NT2/D1 (cell line): Measurements from ENCODE around the gene ABLIM2.

Source experiments
- DNase-seq: peaks from one replicate; pipeline ENCODE4 v3.0.0-alpha.2; 2011; ENCODE audit warnings: low read depth, low spot score
- H3K27me3 ChIP-seq: 2 replicates; pipeline ENCODE4 v1.6.0; 2011; ENCODE audit warnings: mild to moderate bottlenecking; ENCODE audit not compliant: insufficient read length, insufficient read depth
- H3K36me3 ChIP-seq: 2 replicates; pipeline ENCODE4 v1.6.1; 2011; ENCODE audit warnings: mild to moderate bottlenecking, low read length, mixed read lengths; ENCODE audit not compliant: insufficient read depth, insufficient read length
- H3K4me1 ChIP-seq: 2 replicates; pipeline ENCODE4 v1.5.1; 2011; ENCODE audit not compliant: insufficient read depth, insufficient read length
- H3K4me3 ChIP-seq: 2 replicates; pipeline ENCODE4 v1.5.1; 2011; ENCODE audit warnings: low read depth; ENCODE audit not compliant: insufficient read length
- H3K9ac ChIP-seq: 2 replicates; pipeline ENCODE4 v1.6.0; 2011; ENCODE audit warnings: low read depth; ENCODE audit not compliant: insufficient read length
- H3K9me3 ChIP-seq: 2 replicates; pipeline ENCODE4 v1.5.1; 2011; ENCODE audit warnings: mild to moderate bottlenecking, low read length; ENCODE audit not compliant: insufficient read depth
- SUZ12 ChIP-seq: IDR thresholded peaks from 2 replicates; pipeline ENCODE4 v1.6.1; 2011; ENCODE audit not compliant: insufficient read length, insufficient read depth; ENCODE audit errors: extremely low read depth
- YY1 ChIP-seq: IDR thresholded peaks from 2 replicates; pipeline ENCODE4 v1.6.1; 2011; ENCODE audit not compliant: insufficient read length, insufficient read depth
- ZNF274 ChIP-seq: IDR thresholded peaks from 2 replicates; pipeline ENCODE4 v1.6.1; 2011; ENCODE audit warnings: mild to moderate bottlenecking, low read depth, low read length

Gene ABLIM2

GRCh38 chr4:8002525-8003309 lies 155.9 kb downstream of the ABLIM2 start:
- Histone ChIP-seq H3K9me3 (no peaks in the 10 kb centered on the region), H3K4me3 (no peak overlapping the region), H3K9ac (no peak overlapping the region), H3K27me3 (no peaks in the 10 kb centered on the region), H3K36me3 (no peaks in the 10 kb centered on the region), H3K4me1 (peaks cover 31% of the 10 kb centered on the region)
- DNase-seq = no peak
- no peak for TF ChIP-seq ZNF274
- no peak for TF ChIP-seq YY1
- no peak for TF ChIP-seq SUZ12

- Histone ChIP-seq H3K9ac (no peak overlapping the region), H3K4me1 (peaks cover 28% of the 10 kb centered on the region), H3K36me3 (no peaks in the 10 kb centered on the region), H3K9me3 (no peaks in the 10 kb centered on the region), H3K27me3 (no peaks in the 10 kb centered on the region), H3K4me3 (no peak overlapping the region)
- no peak for DNase-seq
- no peak for TF ChIP-seq ZNF274
- TF ChIP-seq SUZ12 = no peak
- no peak for TF ChIP-seq YY1
These were observed 156.9 kb downstream of the ABLIM2 start for GRCh38 chr4:8001564-8002355.

GRCh38 chr4:8000721-8001491 lies 157.7 kb downstream of the ABLIM2 start:
- no peaks in the 10 kb centered on the region for H3K36me3 ChIP-seq
- H3K9me3 ChIP-seq = no peaks in the 10 kb centered on the region
- H3K4me1 ChIP-seq = peaks cover 30% of the 10 kb centered on the region
- H3K4me3 ChIP-seq = no peak overlapping the region
- H3K27me3 ChIP-seq = no peaks in the 10 kb centered on the region
- DNase-seq = no peak
- H3K9ac ChIP-seq = no peak overlapping the region
- TF ChIP-seq YY1 (no peak), ZNF274 (no peak), SUZ12 (no peak)

- Histone ChIP-seq H3K4me3 (no peak overlapping the region), H3K9ac (no peak overlapping the region), H3K36me3 (no peaks in the 10 kb centered on the region), H3K4me1 (peaks cover 27% of the 10 kb centered on the region), H3K27me3 (no peaks in the 10 kb centered on the region), H3K9me3 (no peaks in the 10 kb centered on the region)
- TF ChIP-seq SUZ12 = no peak
- no peak for TF ChIP-seq YY1
- TF ChIP-seq ZNF274 = no peak
- DNase-seq = no peak
These were observed 158.4 kb downstream of the ABLIM2 start for GRCh38 chr4:8000247-8000646.

GRCh38 chr4:7999695-8000094 lies 158.9 kb downstream of the ABLIM2 start:
- Histone ChIP-seq H3K4me3 (no peak overlapping the region), H3K36me3 (no peaks in the 10 kb centered on the region), H3K9ac (no peak overlapping the region), H3K4me1 (peaks cover 29% of the 10 kb centered on the region), H3K27me3 (no peaks in the 10 kb centered on the region), H3K9me3 (no peaks in the 10 kb centered on the region)
- DNase-seq = no peak
- TF ChIP-seq ZNF274 (no peak), SUZ12 (no peak), YY1 (no peak)

GRCh38 chr4:7999279-7999678 lies 159.3 kb downstream of the ABLIM2 start:
- peaks cover 29% of the 10 kb centered on the region for H3K4me1 ChIP-seq
- no peak for TF ChIP-seq YY1
- TF ChIP-seq SUZ12 = no peak
- no peak for TF ChIP-seq ZNF274
- H3K36me3 ChIP-seq = no peaks in the 10 kb centered on the region
- DNase-seq = no peak
- H3K9me3 ChIP-seq = no peaks in the 10 kb centered on the region
- H3K27me3 ChIP-seq = no peaks in the 10 kb centered on the region
- no peak overlapping the region for H3K4me3 ChIP-seq
- H3K9ac ChIP-seq = no peak overlapping the region
